Measurements from ENCODE around the gene SYNC. TPM values are rescaled to one million over a fixed set of nuclear protein-coding genes. Genes with fewer than 3 reads are reported as not detected.

Gene SYNC
- total and polyA plus RNA-seq, 9 of the 15 experiments (the other 6 are each of a cell fraction or from before 2014, with no cell fraction given), result 0.49 to 1.1 (median 0.87) TPM

DNA sequence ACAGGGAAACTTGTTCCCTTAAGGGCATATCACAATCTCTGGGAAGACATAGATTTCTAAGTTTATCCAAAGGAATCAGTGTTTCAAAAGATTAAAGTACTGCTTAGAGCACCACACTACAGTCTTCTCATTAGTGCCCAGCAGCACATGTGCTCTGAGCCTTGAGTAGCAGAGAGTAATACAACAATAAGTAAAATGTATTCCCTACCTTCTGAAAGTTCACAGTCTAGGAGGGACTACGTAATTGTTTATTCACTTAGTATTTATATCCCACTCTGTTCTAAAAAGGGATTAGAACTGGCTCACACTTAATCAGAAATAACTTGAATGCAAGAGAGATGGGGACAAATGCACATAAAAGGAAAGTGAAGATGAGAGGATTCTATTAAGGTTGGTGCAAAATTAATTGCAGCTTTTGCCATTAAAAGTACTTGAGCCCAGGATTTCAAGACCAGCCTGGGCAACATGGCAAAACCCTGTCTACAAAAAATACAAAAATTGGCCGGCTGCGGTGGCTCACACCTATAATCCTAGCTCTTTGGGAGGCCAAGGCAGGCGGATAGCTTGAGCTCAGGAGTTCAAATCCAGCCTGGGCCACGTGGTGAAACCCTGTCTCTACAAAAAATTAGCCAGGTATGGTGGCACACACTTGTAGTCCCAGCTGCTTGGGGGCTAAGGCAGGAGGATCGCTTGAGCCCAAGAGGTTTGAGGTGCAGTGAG lies 9.0 kb downstream of the SYNC start:
- Histone ChIP-seq H3K36me3 (ENCODE audit: control insufficient read depth, insufficient read depth, low read length) (no peaks in the 10 kb centered on the region), H3K27me3 (ENCODE audit: control insufficient read depth in 2 of 2, insufficient read depth in 2 of 2, low read length in 2 of 2) (no peaks in the 10 kb centered on the region), H3K27ac (ENCODE audit: extremely low read depth, low read depth, low read length) (no peak overlapping the region), H3K9me3 (replicated peaks; ENCODE audit: control insufficient read depth, insufficient read depth, low read depth, low read length) (no peaks in the 10 kb centered on the region), H3K9me1 (ENCODE audit: control insufficient read depth, insufficient read depth, low read length) (no peaks in the 10 kb centered on the region), H3K9ac (ENCODE audit: insufficient read depth in 1 of 2, low read depth in 2 of 2, low read length in 2 of 2) (no peak overlapping the region), H3K79me2 (ENCODE audit: control insufficient read depth, insufficient read depth, low read length) (no peaks in the 10 kb centered on the region), H4K20me1 (replicated peaks; ENCODE audit: control insufficient read depth, insufficient read depth, low read length) (no peaks in the 10 kb centered on the region), H3K4me3 (no peak overlapping the region), H3K4me2 (ENCODE audit: insufficient read depth, low read length) (no peak overlapping the region), H2AFZ (ENCODE audit: low read depth, low read length) (no peak overlapping the region), H3K4me1 (replicated peaks in 1 of 2; ENCODE audit: control insufficient read depth in 2 of 2, insufficient read depth in 2 of 2, low read length in 2 of 2) (peaks cover 14 to 19% of the 10 kb centered on the region in 2 experiments)
- intact Hi-C loops (cut with micrococcal nuclease) (loop anchor here (10.0 kb wide), 1 partner anchor 169 kb away; no protein-coding TSS in a partner anchor), in situ Hi-C loops (cut with MboI) (no loop called here)
- ChIA-PET POLR2A (interaction anchor here (1.1 to 2.7 kb wide), 5 partner anchors 10 to 97 kb away, joined by 3 to 21 read pairs (median 5); no protein-coding TSS in a partner anchor), CTCF (ENCODE audit: low intra/inter-chr PET ratio) (no interaction called here)
- FAIRE-seq, result no peak
- ATAC-seq, result no peak
- DNase-seq (ENCODE audit: extremely low read depth in 1 of 4, low spot score in 3 of 4), result no peak
- no peak for TF ChIP-seq POLR3A (IDR thresholded peaks at IDR 0.05; ENCODE audit: borderline replicate concordance, extremely low read depth, insufficient read depth, insufficient read length)
- TF ChIP-seq, protein P1, sequence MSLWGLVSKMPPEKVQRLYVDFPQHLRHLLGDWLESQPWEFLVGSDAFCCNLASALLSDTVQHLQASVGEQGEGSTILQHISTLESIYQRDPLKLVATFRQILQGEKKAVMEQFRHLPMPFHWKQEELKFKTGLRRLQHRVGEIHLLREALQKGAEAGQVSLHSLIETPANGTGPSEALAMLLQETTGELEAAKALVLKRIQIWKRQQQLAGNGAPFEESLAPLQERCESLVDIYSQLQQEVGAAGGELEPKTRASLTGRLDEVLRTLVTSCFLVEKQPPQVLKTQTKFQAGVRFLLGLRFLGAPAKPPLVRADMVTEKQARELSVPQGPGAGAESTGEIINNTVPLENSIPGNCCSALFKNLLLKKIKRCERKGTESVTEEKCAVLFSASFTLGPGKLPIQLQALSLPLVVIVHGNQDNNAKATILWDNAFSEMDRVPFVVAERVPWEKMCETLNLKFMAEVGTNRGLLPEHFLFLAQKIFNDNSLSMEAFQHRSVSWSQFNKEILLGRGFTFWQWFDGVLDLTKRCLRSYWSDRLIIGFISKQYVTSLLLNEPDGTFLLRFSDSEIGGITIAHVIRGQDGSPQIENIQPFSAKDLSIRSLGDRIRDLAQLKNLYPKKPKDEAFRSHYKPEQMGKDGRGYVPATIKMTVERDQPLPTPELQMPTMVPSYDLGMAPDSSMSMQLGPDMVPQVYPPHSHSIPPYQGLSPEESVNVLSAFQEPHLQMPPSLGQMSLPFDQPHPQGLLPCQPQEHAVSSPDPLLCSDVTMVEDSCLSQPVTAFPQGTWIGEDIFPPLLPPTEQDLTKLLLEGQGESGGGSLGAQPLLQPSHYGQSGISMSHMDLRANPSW (CRISPR knock-in tag; IDR thresholded peaks at IDR 0.05), result no peak
- TF ChIP-seq TFAM (CRISPR knock-in tag; conservative IDR thresholded peaks at IDR 0.05), result no peak
- TF ChIP-seq ETS1 (conservative IDR thresholded peaks at IDR 0.05; ENCODE audit: control insufficient read depth, low read depth, low read length), result no peak
- no peak for TF ChIP-seq FOXJ3 (CRISPR knock-in tag; IDR thresholded peaks at IDR 0.05)
- TF ChIP-seq, protein P2, sequence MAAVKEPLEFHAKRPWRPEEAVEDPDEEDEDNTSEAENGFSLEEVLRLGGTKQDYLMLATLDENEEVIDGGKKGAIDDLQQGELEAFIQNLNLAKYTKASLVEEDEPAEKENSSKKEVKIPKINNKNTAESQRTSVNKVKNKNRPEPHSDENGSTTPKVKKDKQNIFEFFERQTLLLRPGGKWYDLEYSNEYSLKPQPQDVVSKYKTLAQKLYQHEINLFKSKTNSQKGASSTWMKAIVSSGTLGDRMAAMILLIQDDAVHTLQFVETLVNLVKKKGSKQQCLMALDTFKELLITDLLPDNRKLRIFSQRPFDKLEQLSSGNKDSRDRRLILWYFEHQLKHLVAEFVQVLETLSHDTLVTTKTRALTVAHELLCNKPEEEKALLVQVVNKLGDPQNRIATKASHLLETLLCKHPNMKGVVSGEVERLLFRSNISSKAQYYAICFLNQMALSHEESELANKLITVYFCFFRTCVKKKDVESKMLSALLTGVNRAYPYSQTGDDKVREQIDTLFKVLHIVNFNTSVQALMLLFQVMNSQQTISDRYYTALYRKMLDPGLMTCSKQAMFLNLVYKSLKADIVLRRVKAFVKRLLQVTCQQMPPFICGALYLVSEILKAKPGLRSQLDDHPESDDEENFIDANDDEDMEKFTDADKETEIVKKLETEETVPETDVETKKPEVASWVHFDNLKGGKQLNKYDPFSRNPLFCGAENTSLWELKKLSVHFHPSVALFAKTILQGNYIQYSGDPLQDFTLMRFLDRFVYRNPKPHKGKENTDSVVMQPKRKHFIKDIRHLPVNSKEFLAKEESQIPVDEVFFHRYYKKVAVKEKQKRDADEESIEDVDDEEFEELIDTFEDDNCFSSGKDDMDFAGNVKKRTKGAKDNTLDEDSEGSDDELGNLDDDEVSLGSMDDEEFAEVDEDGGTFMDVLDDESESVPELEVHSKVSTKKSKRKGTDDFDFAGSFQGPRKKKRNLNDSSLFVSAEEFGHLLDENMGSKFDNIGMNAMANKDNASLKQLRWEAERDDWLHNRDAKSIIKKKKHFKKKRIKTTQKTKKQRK (IDR thresholded peaks at IDR 0.05; ENCODE audit: borderline replicate concordance, low read depth, low read length), result no peak
- WGBS (ENCODE audit: insufficient coverage, low coverage, missing lambda C conversion rate), result 70% methylated on average over 6 of the region's 6 CpGs
- no TSS peak for BruUV-seq (replicated peaks)

Measured in K562 (cell line).